ENCODE results near the gene SYT8.

SYT8 gene

GRCh38 chr11:1832920-1833295 is 1.9 kb upstream of the SYT8 start:
- DNase-seq: no peak

GRCh38 chr11:1834062-1834610 is 654 bp upstream of the SYT8 start:
- DNase-seq: no peak

- DNase-seq: no peak
Observed at GRCh38 chr11:1835671-1836010, 851 bp downstream of the SYT8 start.

- no peak for DNase-seq
Observed at GRCh38 chr11:1836011-1836945, 1.5 kb downstream of the SYT8 start.

- peak; percentile 25 for DNase-seq
Observed at GRCh38 chr11:1837171-1838076, 2.6 kb downstream of the SYT8 start.

GRCh38 chr11:1838077-1838425 is 3.3 kb downstream of the SYT8 start:
- DNase-seq: no peak

- no peak for DNase-seq
Observed at GRCh38 chr11:1838426-1839144, 3.8 kb downstream of the SYT8 start, which contains the start of gene TNNI2. Gene TNNI2 (plus strand): TSS chr11:1838981. CDS start chr11:1839697, 716 bp downstream.

- no peak for DNase-seq
Observed at GRCh38 chr11:1839204-1839923, 4.6 kb downstream of the SYT8 start.

GRCh38 chr11:1839924-1840779 is 5.4 kb downstream of the SYT8 start:
- peak; percentile 23 for DNase-seq

- DNase-seq: no peak
Observed at GRCh38 chr11:1840780-1841480, 6.1 kb downstream of the SYT8 start.

GRCh38 chr11:1841511-1842148 is 6.8 kb downstream of the SYT8 start:
- no peak for DNase-seq

GRCh38 chr11:1842149-1843097 is 7.6 kb downstream of the SYT8 start:
- DNase-seq: no peak

GRCh38 chr11:1843098-1843473 is 8.3 kb downstream of the SYT8 start:
- no peak for DNase-seq

- no peak for DNase-seq
Observed at GRCh38 chr11:1843796-1844195, 9.0 kb downstream of the SYT8 start.

- no peak for DNase-seq
Observed at GRCh38 chr11:1844221-1845094, 9.7 kb downstream of the SYT8 start.

GRCh38 chr11:1845095-1845429 is 10.3 kb downstream of the SYT8 start:
- DNase-seq: no peak

GRCh38 chr11:1845561-1846452 is 11.0 kb downstream of the SYT8 start:
- DNase-seq: no peak
